Measurements from ENCODE around the gene NHEJ1.

Gene NHEJ1

DNA sequence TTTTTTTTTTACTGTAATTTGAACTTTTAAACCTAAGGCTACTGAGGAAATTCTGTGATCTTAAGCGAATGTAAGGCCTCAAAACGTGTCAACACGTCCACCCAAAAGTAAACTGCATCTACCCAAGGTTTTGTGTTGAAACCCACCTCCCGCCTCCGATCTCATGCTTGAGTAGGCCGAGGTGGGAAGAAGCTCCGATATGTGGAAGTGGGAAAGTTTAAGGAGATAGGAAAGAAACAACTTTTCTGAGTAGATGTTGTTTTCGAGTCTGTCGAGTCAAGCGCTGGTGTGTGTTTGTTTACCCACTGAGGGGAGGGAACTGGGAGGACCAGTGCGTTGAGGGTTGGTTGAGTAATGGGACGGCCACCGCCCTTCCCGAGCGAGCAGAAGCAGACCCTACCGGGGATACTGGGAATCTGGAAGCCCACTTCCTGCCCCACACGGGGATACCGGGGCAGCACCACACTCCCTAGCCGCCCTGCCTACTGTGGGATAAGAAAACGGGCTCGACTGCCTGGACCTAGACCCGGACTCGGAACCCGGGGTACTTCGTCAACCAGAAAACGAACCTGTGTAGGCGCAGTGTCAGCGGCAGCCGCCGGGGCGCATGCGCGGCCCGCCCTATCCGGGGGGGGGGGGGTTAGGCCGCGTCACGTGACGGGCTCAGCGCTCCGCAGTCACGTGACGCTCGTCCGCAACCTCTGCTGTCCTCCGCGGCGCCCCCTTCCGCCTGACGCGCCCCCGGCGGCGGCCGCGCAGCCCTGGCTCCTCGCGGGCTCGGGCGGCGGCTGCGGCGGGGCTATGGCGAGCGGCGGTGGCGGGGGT is 17.1 kb upstream of the NHEJ1 start, which contains the start of gene RETREG2:
Gene RETREG2 (plus strand): TSS at position 724 of the 825 bp plus-strand sequence. CDS start 78 bp downstream, at position 802.
- TF ChIP-seq, protein P1, sequence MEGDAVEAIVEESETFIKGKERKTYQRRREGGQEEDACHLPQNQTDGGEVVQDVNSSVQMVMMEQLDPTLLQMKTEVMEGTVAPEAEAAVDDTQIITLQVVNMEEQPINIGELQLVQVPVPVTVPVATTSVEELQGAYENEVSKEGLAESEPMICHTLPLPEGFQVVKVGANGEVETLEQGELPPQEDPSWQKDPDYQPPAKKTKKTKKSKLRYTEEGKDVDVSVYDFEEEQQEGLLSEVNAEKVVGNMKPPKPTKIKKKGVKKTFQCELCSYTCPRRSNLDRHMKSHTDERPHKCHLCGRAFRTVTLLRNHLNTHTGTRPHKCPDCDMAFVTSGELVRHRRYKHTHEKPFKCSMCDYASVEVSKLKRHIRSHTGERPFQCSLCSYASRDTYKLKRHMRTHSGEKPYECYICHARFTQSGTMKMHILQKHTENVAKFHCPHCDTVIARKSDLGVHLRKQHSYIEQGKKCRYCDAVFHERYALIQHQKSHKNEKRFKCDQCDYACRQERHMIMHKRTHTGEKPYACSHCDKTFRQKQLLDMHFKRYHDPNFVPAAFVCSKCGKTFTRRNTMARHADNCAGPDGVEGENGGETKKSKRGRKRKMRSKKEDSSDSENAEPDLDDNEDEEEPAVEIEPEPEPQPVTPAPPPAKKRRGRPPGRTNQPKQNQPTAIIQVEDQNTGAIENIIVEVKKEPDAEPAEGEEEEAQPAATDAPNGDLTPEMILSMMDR (IDR thresholded peaks at IDR 0.05), result peak; percentile 54

DNA sequence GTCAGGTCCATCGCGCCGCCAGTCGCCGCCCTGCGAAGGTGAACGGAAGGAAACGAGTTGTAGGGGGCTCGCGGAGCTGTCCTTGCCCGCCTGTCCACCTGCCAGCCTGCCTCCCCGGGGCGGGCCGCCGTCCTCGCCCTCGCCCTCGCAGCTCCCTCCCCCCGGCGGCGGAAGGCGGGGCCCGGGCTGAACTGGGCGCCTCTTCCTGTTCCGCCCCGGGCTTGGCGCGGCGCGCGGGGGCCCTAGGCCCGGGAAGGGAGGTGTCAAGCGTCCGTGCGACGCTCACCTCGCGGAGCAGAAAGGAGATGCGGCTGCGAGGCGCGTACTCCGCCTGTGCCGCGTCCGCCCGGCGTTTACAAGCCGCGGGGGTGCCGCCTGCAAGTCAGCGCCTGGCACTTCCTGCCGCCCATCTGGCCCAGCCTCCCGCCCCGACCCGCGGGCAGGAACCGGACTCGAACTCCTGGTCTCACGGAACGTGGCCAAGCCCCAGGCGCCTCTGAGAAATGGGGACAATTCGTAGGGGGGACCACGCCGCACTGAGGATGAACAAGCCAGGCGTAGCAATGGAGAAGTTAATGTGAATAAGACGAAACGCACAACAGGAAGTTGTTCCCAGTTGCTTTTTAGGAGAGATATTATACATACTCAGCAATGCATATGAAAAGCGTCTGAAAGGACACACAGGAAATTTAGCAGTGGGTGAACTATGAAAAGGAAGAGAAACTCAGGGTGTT is 16.4 kb upstream of the NHEJ1 start, which contains the start of gene CNPPD1:
Gene CNPPD1 (minus strand): TSS at position 108 of the 734 bp plus-strand sequence. CDS start 97 bp downstream, at position 11.
- TF ChIP-seq, protein P1 (IDR thresholded peaks at IDR 0.05), result no peak

DNA sequence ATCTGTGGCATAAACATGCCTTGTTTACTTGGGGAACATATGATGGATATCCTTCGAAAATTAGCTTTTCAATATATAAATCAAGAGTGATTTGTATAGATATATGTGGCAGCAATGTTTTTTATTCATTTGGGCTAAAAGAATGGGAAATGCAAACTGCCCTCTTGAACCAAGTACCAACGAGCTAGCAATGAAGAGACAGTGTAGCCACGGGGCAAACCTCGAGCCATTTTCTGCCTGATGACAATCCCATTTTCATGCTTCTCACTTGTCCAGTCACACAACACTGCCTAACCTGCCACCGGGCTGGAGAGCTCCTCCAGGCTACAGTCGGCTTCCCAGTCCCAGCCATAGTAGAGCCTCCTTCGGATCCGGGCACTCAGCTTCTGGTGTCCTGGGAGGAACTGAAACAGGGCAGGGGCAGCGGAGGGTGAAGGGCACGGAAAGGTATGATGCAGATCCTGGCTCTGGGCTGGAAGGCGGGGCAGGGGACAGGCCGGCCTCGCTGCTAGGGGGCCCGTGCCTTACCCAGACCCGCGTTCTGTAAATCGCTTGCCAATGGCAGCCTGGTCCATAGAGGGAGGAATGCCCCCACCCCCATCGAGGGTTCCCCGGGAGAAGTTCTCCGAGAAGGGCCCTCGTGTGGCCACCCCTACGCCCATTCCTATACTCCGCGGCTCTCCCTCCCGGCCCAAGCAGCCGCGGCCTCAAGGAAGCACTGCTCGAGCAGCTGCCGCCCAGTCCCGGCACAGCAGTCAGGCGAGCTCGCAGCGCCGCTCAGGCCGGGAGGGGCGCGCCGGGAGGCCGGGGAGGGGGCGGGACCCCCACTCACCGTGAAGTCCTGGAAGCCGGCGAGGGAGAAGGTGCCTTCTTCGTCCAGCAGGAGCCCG is 15.6 kb upstream of the NHEJ1 start:
- TF ChIP-seq, protein P1 (IDR thresholded peaks at IDR 0.05), result no peak; the same call in 1 of the 2 replicates

DNA sequence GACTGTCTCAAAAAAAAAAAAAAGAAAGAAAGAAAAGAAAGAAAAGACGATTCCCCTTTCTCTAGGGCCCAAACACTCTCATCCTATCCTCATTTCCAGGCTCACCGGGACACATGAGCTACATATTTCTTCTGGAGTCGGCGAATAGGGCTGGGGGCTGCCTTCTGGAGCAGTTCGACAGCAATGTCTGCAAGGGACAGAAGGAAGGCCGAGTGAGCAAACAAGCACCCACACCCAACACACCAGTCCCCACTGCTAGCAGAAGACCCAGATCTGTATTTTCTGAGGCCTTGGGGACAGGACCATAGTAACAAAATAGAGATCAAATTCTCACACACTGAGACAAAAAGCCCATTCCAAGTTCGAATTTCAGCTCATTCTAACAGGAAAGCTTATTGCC is 14.9 kb upstream of the NHEJ1 start:
- TF ChIP-seq, protein P1 (IDR thresholded peaks at IDR 0.05), result no peak

DNA sequence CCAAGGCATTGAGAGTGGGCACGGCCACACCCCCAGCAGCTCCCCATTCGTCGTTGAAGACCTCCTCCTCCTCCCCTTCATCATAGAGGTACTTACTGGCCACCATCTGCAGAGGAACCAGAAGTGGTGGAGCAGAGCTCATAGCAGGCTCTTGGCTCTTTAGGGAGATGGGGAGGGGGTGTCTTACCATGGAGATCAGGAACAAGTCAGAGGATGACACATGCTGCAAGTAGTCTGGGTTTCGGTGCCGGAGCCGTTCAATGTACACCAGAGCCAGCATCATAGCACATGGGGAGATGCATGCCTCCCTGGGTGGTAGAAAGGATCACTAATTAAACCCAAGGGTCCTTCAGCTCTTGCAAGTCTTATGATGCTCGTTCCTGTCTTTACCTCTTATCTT is 14.2 kb upstream of the NHEJ1 start:
- TF ChIP-seq, protein P1 (IDR thresholded peaks at IDR 0.05), result no peak

DNA sequence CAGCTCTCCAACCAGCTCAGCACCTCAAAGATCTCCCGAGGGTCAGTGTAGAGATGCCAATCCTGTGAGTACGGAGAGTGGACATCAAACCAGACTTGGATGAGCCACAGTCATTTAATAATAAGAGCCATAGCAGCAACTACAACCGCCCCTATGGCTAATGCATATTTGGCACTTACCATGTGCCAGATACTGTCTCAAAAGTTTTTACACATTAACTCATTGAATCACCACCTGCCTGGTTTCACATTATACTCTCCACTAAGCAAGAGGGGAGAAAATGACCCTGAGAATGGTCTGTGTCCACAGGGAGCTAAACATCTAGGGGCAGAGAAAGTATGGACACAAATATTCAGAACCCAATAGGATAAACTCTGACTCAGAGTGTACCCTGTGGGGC is 13.5 kb upstream of the NHEJ1 start:
- TF ChIP-seq, protein P1 (IDR thresholded peaks at IDR 0.05), result no peak

DNA sequence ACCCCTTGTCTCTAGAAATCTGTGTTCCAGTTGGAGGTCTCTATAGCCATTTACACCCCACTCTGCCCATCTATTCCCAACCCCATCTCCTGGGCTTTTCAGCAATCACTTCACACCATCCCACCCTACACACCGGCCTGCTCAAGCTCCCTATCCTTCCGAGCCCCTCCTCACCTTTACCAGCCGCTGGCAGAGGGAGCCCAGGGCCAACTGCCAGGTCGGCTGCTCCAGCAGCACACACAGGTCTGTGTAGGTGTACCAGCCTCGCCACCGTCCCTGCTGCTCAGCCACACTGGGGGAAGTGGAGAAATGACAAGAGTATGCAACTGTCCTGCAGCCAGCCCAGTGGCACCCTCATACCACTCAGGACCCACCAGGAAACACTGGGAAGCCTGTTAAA is 12.6 kb upstream of the NHEJ1 start:
- TF ChIP-seq, protein P1 (IDR thresholded peaks at IDR 0.05), result no peak

Data from LNCAP (cell line).